IMR-90 (cell line): ENCODE data around the gene WNT7B. TPM values are rescaled to one million over a fixed set of nuclear protein-coding genes. Genes with fewer than 3 reads are reported as not detected.
A peak's percentile ranks its signal among the peaks of the same experiment; 100 is the strongest.

Source experiments
- ATAC-seq: fragments of 200-7000 bp; cut with Tn5 transposase; 2 replicates; pipeline ENCODE4 v1.9.1; 2020; ENCODE audit warnings: low read depth, mild to moderate bottlenecking, moderate library complexity
- BruUV-seq: library from RNA; stranded (reverse); fragments of 400-500 nt; replicated peaks from 2 replicates; lab custom pipeline; 2021; lab: Mats Ljungman, UMichigan
- CTCF ChIA-PET: fragments of 300-600 bp; formaldehyde crosslinking; extraction: SDS; loops from one replicate; lab custom pipeline; 2021; ENCODE audit warnings: antibody characterized with exemption; lab: Yijun Ruan, JAX
- POLR2A ChIA-PET: fragments of 300-600 bp; sonication (Branson Sonifier 250); formaldehyde crosslinking; loops from one replicate; lab custom pipeline; 2022; ENCODE audit warnings: antibody characterized with exemption; ENCODE audit not compliant: unreplicated experiment; lab: Charles Lee
- DNase-seq: peaks from one replicate; pipeline ENCODE4 v3.0.0; 2013
- H2AFZ ChIP-seq: replicated peaks from 2 replicates; pipeline ENCODE3; 2013; ENCODE audit warnings: low read length, mild to moderate bottlenecking; ENCODE audit not compliant: poor library complexity
- H2AK5ac ChIP-seq: 2 replicates; pipeline ENCODE4 v1.6.1; 2013; ENCODE audit warnings: low read depth, low read length, inconsistent platforms
- H2AK9ac ChIP-seq: replicated peaks from 2 replicates; pipeline ENCODE3; 2013; ENCODE audit warnings: mild to moderate bottlenecking, low read depth, low read length, moderate library complexity; ENCODE audit not compliant: poor library complexity
- H2BK120ac ChIP-seq: 2 replicates; pipeline ENCODE4 v1.6.1; 2013; ENCODE audit warnings: low read depth, low read length, inconsistent platforms
- H2BK15ac ChIP-seq: 3 replicates; pipeline ENCODE4 v1.6.1; 2013; ENCODE audit warnings: low read depth, low read length, inconsistent platforms
- H2BK20ac ChIP-seq: 2 replicates; pipeline ENCODE4 v1.6.1; 2013; ENCODE audit warnings: low read depth, mild to moderate bottlenecking, inconsistent platforms, low read length, moderate library complexity
- H2BK5ac ChIP-seq: 2 replicates; pipeline ENCODE4 v1.6.1; 2013; ENCODE audit warnings: mild to moderate bottlenecking, low read depth, low read length, inconsistent platforms; ENCODE audit not compliant: poor library complexity, severe bottlenecking
- H3K14ac ChIP-seq: replicated peaks from 2 replicates; pipeline ENCODE4 v1.6.1; 2013; ENCODE audit warnings: low read depth, low read length, inconsistent platforms
- H3K18ac ChIP-seq: 2 replicates; pipeline ENCODE4 v1.6.1; 2013; ENCODE audit warnings: low read depth, low read length, control low read depth
- H3K23ac ChIP-seq: 2 replicates; pipeline ENCODE4 v1.6.1; 2013; ENCODE audit warnings: low read depth, low read length, inconsistent platforms
- H3K27ac ChIP-seq: 2 replicates; pipeline ENCODE4 v1.5.1; 2013; ENCODE audit warnings: mild to moderate bottlenecking, control low read depth, low read length; ENCODE audit not compliant: insufficient read depth
- H3K27me3 ChIP-seq: 2 replicates; pipeline ENCODE4 v1.6.1; 2013; ENCODE audit warnings: low read length; ENCODE audit not compliant: control insufficient read depth, insufficient read depth
- H3K36me3 ChIP-seq: 2 replicates; pipeline ENCODE4 v1.6.1; 2013; ENCODE audit warnings: low read length, mixed read lengths; ENCODE audit not compliant: control insufficient read depth, insufficient read depth
- H3K4ac ChIP-seq: 2 replicates; pipeline ENCODE4 v1.6.1; 2013; ENCODE audit warnings: low read depth, low read length, inconsistent platforms
- H3K4me1 ChIP-seq: 2 replicates; pipeline ENCODE4 v1.6.1; 2013; ENCODE audit warnings: low read length, mixed read lengths; ENCODE audit not compliant: control insufficient read depth, insufficient read depth
- H3K4me2 ChIP-seq: 2 replicates; pipeline ENCODE4 v1.6.1; 2013; ENCODE audit warnings: low read depth, mild to moderate bottlenecking, control low read depth, low read length, moderate library complexity
- H3K4me3 ChIP-seq: 2 replicates; pipeline ENCODE4 v1.5.1; 2013; ENCODE audit warnings: low read depth, mild to moderate bottlenecking, control low read depth, low read length, moderate library complexity; ENCODE audit not compliant: insufficient read depth
- H3K56ac ChIP-seq: 2 replicates; pipeline ENCODE4 v1.6.1; 2013; ENCODE audit warnings: low read length, inconsistent platforms; ENCODE audit not compliant: insufficient read depth; ENCODE audit errors: extremely low read depth
- H3K79me1 ChIP-seq, 2 experiments: 2 replicates each; pipeline ENCODE4 v1.6.1; 2013; ENCODE audit warnings: low read length in 2 of 2, inconsistent platforms in 1 of 2, low read depth in 1 of 2
- H3K9ac ChIP-seq: 2 replicates; pipeline ENCODE4 v1.6.1; 2013; ENCODE audit warnings: low read depth, low read length, control low read depth
- H3K9me1 ChIP-seq: 2 replicates; pipeline ENCODE4 v1.6.1; 2013; ENCODE audit warnings: low read length, inconsistent platforms; ENCODE audit not compliant: insufficient read depth
- H3K9me3 ChIP-seq: 2 replicates; pipeline ENCODE4 v1.6.1; 2013; ENCODE audit warnings: low read length; ENCODE audit not compliant: control insufficient read depth, insufficient read depth
- H4K20me1 ChIP-seq: 2 replicates; pipeline ENCODE4 v1.6.1; 2013; ENCODE audit warnings: low read length, inconsistent platforms; ENCODE audit not compliant: insufficient read depth
- H4K5ac ChIP-seq: 2 replicates; pipeline ENCODE4 v1.6.1; 2013; ENCODE audit warnings: mild to moderate bottlenecking, low read depth, low read length, control low read depth
- H4K8ac ChIP-seq, 2 experiments: 2 replicates each; pipeline ENCODE4 v1.6.1; 2013; ENCODE audit warnings: low read depth in 2 of 2, low read length in 2 of 2, control low read depth in 1 of 2, inconsistent platforms in 1 of 2
- H4K91ac ChIP-seq: 2 replicates; pipeline ENCODE4 v1.6.1; 2013; ENCODE audit warnings: low read depth, low read length, inconsistent platforms; ENCODE audit not compliant: insufficient read depth
- BHLHE40 ChIP-seq: fragments of 150-350 bp; IDR thresholded peaks from 2 replicates; pipeline ENCODE4 v1.6.1; 2016; ENCODE audit warnings: mild to moderate bottlenecking, low read depth, low read length
- CEBPB ChIP-seq: IDR thresholded peaks from 2 replicates; pipeline ENCODE4 v1.6.1; 2012; ENCODE audit warnings: low read depth, low read length, improper control_type of control experiment
- CHD1 ChIP-seq: IDR thresholded peaks from 2 replicates; pipeline ENCODE4 v1.6.1; 2012; ENCODE audit warnings: low read depth, low read length, improper control_type of control experiment
- FOS ChIP-seq: fragments of 150-350 bp; IDR thresholded peaks from 2 replicates; pipeline ENCODE4 v1.6.1; 2016; ENCODE audit warnings: low read depth, low read length
- MAFK ChIP-seq: IDR thresholded peaks from 2 replicates; pipeline ENCODE4 v1.6.1; 2012; ENCODE audit warnings: low read depth, low read length, improper control_type of control experiment
- MAZ ChIP-seq: IDR thresholded peaks from 2 replicates; pipeline ENCODE4 v1.6.1; 2012; ENCODE audit warnings: low read depth, mild to moderate bottlenecking, low read length, improper control_type of control experiment, moderate library complexity, borderline replicate concordance
- MXI1 ChIP-seq: IDR thresholded peaks from 2 replicates; pipeline ENCODE4 v1.6.1; 2012; ENCODE audit warnings: low read depth, mild to moderate bottlenecking, low read length, moderate library complexity, borderline replicate concordance
- NFE2L2 ChIP-seq: fragments of 150-350 bp; IDR thresholded peaks from 2 replicates; pipeline ENCODE4 v1.6.1; 2016; ENCODE audit warnings: low read depth, mild to moderate bottlenecking, low read length
- POLR2A ChIP-seq: IDR thresholded peaks from 2 replicates; pipeline ENCODE4 v1.6.1; 2012; ENCODE audit warnings: mild to moderate bottlenecking, low read depth, low read length
- RAD21 ChIP-seq: IDR thresholded peaks from 2 replicates; pipeline ENCODE4 v1.6.1; 2012; ENCODE audit warnings: low read length, improper control_type of control experiment
- RCOR1 ChIP-seq: IDR thresholded peaks from 2 replicates; pipeline ENCODE4 v1.6.1; 2012; ENCODE audit warnings: mild to moderate bottlenecking, low read length, improper control_type of control experiment; ENCODE audit not compliant: insufficient replicate concordance
- RFX5 ChIP-seq: IDR thresholded peaks from 2 replicates; pipeline ENCODE4 v1.8.0; 2012; ENCODE audit warnings: low read depth, mild to moderate bottlenecking, low read length, moderate library complexity
- SMC3 ChIP-seq: fragments of 150-350 bp; IDR thresholded peaks from 2 replicates; pipeline ENCODE4 v1.6.1; 2016; ENCODE audit warnings: low read depth, mild to moderate bottlenecking, antibody characterized with exemption, low read length, moderate library complexity
- WGBS, 2 experiments: methylation state at CpG; one replicate each; pipeline versions ENCODE4 v1.1.5 to v1.1.7; 2013; ENCODE audit warnings: missing lambda C conversion rate in 2 of 2; ENCODE audit not compliant: insufficient read length in 1 of 2; ENCODE audit errors: extremely low coverage in 2 of 2; 5-methylcytosine and 5-hydroxymethylcytosine counted together
- dilution Hi-C: fragments of 300-500 bp; cut with HindIII; formaldehyde crosslinking; loops from one replicate; pipeline ENCODE4 v1.14.3; 2018; ENCODE audit warnings: low sequenced_read_pairs; ENCODE audit not compliant: unreplicated experiment
- in situ Hi-C: fragments of 300-500 bp; cut with MboI; formaldehyde crosslinking; loops from 3 replicates; pipeline ENCODE4 v1.14.3; 2019; ENCODE audit warnings: low sequenced_read_pairs, inconsistent platforms, mixed read lengths
- intact Hi-C: fragments of 100-400 bp; cut with micrococcal nuclease; formaldehyde crosslinking; loops from 2 replicates; pipeline ENCODE4 v1.10.0; 2022
- polyA plus RNA-seq, 3 experiments: library from polyadenylated mRNA; depleted of rRNA; stranded (reverse); fragments of >200 nt; gene quantifications; 2 replicates each; pipeline ENCODE4 v1.2.3, GENCODE V29; 2012; ENCODE audit warnings: low replicate concordance in 1 of 3
- total RNA-seq: library from RNA; depleted of rRNA; stranded (reverse); fragments of >200 nt; gene quantifications from 2 replicates; pipeline ENCODE4 v1.2.3, GENCODE V29; 2012
- TF ChIP-seq, protein P1 (sequence below): fragments of 150-350 bp; IDR thresholded peaks from 2 replicates; pipeline ENCODE4 v1.6.1; 2017; ENCODE audit warnings: mild to moderate bottlenecking, antibody characterized with exemption, low read length, low read depth
- TF ChIP-seq, protein P2 (sequence below): conservative IDR thresholded peaks from 2 replicates; pipeline ENCODE4 v1.5.1; 2012; ENCODE audit warnings: mild to moderate bottlenecking, low read depth, low read length, improper control_type of control experiment
- TF ChIP-seq, protein P3 (sequence below): fragments of 150-350 bp; IDR thresholded peaks from 2 replicates; pipeline ENCODE4 v1.6.1; 2016; ENCODE audit warnings: low read depth, mild to moderate bottlenecking, low read length, moderate library complexity, borderline replicate concordance

WNT7B gene
- total and polyA plus RNA-seq, 2 of the 4 experiments (the other 2 are of a cell fraction), result under 0.01 to 0.15 TPM

DNA sequence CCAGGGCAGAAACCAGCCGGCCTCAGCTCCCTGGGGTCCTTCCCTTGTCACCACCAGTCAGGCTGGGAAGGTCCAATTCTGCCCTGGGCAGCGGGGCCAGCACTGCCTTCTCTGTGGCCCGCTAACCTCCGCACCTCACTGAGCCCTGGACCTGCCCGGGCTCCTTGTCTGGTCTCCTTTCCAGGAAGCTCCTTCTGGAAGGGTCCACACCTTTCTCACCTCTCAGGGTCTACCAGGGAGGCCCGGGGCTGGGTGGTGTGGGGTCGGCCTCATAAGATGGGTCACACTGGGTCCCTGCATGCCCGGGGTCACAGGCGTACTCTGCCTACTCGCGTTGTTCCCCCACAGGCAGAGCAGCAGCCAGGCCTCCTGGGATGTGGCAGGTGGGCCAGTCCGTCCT lies 69.0 kb downstream of the WNT7B start:
- H2BK5ac ChIP-seq, result no peak overlapping the region
- BruUV-seq, result no TSS peak
- dilution Hi-C loops, result no loop called here
- peaks cover 9% of the 10 kb centered on the region; the same call in 1 of the 2 replicates for H3K9me1 ChIP-seq
- ATAC-seq (no peak), DNase-seq (no peak)
- H3K4ac ChIP-seq, result no peak overlapping the region
- H4K20me1 ChIP-seq, result peaks cover 10% of the 10 kb centered on the region
- H3K14ac ChIP-seq, result no peak overlapping the region
- no peak overlapping the region for H3K18ac ChIP-seq
- H3K23ac ChIP-seq, result no peak overlapping the region
- H2AK5ac ChIP-seq, result peak overlapping the region; percentile 20; the same call in 1 of the 2 replicates
- H4K8ac ChIP-seq, result no peak overlapping the region
- no peak overlapping the region for H2BK20ac ChIP-seq
- H3K4me3 ChIP-seq, result no peak overlapping the region
- CTCF ChIA-PET, result no interaction called here
- no peak overlapping the region for H4K5ac ChIP-seq
- H3K4me1 ChIP-seq, result peaks cover 19% of the 10 kb centered on the region
- intact Hi-C loops, result no loop called here
- no peak overlapping the region for H2BK120ac ChIP-seq
- no peaks in the 10 kb centered on the region for H3K36me3 ChIP-seq
- H3K9me3 ChIP-seq, result no peaks in the 10 kb centered on the region
- no peak overlapping the region for H3K56ac ChIP-seq
- WGBS, 2 experiments, result 82% methylated on average over 6 of the region's 12 CpGs; no CpG with 5 or more reads in 1 of the 2 experiments
- H3K27ac ChIP-seq, result no peak overlapping the region
- H2AFZ ChIP-seq, result no peak overlapping the region
- H3K79me1 ChIP-seq, result no peaks in the 10 kb centered on the region
- H3K9ac ChIP-seq, result no peak overlapping the region
- H2BK15ac ChIP-seq, result no peak overlapping the region
- peaks cover 27% of the 10 kb centered on the region; the same call in 1 of the 2 replicates for H3K27me3 ChIP-seq
- TF ChIP-seq, protein P1, sequence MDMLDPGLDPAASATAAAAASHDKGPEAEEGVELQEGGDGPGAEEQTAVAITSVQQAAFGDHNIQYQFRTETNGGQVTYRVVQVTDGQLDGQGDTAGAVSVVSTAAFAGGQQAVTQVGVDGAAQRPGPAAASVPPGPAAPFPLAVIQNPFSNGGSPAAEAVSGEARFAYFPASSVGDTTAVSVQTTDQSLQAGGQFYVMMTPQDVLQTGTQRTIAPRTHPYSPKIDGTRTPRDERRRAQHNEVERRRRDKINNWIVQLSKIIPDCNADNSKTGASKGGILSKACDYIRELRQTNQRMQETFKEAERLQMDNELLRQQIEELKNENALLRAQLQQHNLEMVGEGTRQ, result no peak
- TF ChIP-seq SMC3 (no peak), RAD21 (no peak), CEBPB (no peak), NFE2L2 (no peak), BHLHE40 (no peak), MXI1 (no peak), MAFK (no peak), POLR2A (no peak), FOS (no peak), MAZ (no peak), CHD1 (no peak), RCOR1 (no peak), RFX5 (no peak)
- TF ChIP-seq, protein P2, sequence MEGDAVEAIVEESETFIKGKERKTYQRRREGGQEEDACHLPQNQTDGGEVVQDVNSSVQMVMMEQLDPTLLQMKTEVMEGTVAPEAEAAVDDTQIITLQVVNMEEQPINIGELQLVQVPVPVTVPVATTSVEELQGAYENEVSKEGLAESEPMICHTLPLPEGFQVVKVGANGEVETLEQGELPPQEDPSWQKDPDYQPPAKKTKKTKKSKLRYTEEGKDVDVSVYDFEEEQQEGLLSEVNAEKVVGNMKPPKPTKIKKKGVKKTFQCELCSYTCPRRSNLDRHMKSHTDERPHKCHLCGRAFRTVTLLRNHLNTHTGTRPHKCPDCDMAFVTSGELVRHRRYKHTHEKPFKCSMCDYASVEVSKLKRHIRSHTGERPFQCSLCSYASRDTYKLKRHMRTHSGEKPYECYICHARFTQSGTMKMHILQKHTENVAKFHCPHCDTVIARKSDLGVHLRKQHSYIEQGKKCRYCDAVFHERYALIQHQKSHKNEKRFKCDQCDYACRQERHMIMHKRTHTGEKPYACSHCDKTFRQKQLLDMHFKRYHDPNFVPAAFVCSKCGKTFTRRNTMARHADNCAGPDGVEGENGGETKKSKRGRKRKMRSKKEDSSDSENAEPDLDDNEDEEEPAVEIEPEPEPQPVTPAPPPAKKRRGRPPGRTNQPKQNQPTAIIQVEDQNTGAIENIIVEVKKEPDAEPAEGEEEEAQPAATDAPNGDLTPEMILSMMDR, result no peak
- TF ChIP-seq, protein P3, sequence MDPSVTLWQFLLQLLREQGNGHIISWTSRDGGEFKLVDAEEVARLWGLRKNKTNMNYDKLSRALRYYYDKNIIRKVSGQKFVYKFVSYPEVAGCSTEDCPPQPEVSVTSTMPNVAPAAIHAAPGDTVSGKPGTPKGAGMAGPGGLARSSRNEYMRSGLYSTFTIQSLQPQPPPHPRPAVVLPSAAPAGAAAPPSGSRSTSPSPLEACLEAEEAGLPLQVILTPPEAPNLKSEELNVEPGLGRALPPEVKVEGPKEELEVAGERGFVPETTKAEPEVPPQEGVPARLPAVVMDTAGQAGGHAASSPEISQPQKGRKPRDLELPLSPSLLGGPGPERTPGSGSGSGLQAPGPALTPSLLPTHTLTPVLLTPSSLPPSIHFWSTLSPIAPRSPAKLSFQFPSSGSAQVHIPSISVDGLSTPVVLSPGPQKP, result no peak
- H2AK9ac ChIP-seq, result no peak overlapping the region
- H4K91ac ChIP-seq, result no peak overlapping the region
- H3K4me2 ChIP-seq, result no peak overlapping the region
- in situ Hi-C loops, result no loop called here
- POLR2A ChIA-PET, result no interaction called here
